A549 treated with GW870086 at 1 μM for 4 hours (cell line): ENCODE data around the gene CENPC. TPM values are rescaled to one million over a fixed set of nuclear protein-coding genes. Genes with fewer than 3 reads are reported as not detected.

ENCODE experiments used
- total RNA-seq: library from RNA; stranded (reverse); fragments of 200-300 nt; extraction: Qiagen RNA extraction; gene quantifications from 5 replicates; pipeline ENCODE4 v1.2.3, GENCODE V29; 2022; ENCODE audit warnings: low read depth

Gene CENPC, protein sequence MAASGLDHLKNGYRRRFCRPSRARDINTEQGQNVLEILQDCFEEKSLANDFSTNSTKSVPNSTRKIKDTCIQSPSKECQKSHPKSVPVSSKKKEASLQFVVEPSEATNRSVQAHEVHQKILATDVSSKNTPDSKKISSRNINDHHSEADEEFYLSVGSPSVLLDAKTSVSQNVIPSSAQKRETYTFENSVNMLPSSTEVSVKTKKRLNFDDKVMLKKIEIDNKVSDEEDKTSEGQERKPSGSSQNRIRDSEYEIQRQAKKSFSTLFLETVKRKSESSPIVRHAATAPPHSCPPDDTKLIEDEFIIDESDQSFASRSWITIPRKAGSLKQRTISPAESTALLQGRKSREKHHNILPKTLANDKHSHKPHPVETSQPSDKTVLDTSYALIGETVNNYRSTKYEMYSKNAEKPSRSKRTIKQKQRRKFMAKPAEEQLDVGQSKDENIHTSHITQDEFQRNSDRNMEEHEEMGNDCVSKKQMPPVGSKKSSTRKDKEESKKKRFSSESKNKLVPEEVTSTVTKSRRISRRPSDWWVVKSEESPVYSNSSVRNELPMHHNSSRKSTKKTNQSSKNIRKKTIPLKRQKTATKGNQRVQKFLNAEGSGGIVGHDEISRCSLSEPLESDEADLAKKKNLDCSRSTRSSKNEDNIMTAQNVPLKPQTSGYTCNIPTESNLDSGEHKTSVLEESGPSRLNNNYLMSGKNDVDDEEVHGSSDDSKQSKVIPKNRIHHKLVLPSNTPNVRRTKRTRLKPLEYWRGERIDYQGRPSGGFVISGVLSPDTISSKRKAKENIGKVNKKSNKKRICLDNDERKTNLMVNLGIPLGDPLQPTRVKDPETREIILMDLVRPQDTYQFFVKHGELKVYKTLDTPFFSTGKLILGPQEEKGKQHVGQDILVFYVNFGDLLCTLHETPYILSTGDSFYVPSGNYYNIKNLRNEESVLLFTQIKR
- 2.8 to 4.3 TPM (median 4.0 TPM) in 5 replicates for total RNA-seq

DNA sequence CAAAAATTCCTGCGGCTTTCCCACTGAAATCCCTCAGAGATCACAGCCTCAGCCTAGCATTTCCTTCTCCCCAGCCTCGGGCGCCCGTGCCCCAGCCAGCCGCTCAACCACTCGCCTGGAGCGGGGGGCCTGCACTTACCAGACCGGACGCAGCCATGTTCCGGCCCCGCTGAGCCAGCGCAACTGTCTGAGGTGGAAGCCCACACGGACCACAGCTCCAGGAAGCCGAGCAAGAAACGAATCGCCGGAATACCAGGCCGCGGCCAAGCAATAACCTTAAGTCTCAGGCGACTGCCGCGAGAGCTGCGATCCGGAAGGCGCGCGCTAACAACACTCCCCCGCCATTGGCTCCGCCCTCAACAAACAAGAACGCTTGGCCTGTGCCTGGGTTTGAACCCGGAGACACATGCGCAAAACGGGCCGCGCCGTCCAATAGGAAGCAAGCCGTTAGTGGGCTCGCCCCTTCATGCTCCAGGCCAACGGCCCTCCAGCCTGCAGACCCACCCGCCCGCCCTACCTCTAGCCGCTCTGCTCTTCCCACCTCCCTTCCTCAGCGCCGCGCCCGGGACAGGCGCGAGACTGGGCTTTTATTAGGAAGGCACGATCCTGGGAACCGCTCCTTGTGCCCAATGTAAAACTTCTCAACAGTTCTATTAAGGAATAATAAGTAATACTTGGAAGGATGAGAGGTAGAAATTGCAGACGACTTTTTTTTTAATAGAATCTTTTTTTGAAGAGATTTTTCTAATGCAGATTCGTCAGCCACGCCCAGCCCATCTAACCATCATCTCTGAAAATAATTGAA, at the start of gene CENPC:
CENPC (minus strand) TSS at position 305 of the 805 bp plus-strand sequence; CDS start at position 157, 148 bp downstream.

DNA sequence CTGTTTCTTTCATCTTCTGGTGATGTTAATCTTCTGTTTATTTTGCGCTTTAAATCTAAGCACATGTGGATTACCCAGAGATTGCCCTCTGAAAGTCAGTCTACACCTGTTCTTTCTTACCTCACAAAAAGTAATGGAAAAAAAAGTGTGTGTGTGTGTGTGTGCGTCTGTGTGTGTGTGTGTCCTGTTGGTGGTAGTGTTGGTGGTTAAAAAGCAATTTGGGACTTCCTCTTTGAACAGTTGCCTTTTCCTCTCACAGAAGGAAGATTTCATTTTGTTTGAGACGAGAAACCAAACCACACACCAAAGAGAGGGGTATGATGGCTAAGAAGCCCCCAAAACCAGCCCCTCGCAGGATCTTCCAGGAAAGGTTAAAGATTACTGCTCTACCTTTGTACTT, 13.2 kb upstream of the CENPC start, which contains the start of gene STAP1:
STAP1 (plus strand) TSS at position 235 of the 400 bp plus-strand sequence; CDS start at position 318, 83 bp downstream.

Other genes with a start within 250 kb of the CENPC start
- not detected in 5 replicates for gene STAP1, start 13.2 kb upstream of the CENPC start, total RNA-seq
- 14.2 to 18.4 TPM (median 15.9 TPM) in 5 replicates for gene UBA6, start 155.7 kb upstream of the CENPC start, total RNA-seq
- not detected in 5 replicates for gene GNRHR, start 208.9 kb upstream of the CENPC start, total RNA-seq